ENCODE results near the gene FRMD3.

DNA sequence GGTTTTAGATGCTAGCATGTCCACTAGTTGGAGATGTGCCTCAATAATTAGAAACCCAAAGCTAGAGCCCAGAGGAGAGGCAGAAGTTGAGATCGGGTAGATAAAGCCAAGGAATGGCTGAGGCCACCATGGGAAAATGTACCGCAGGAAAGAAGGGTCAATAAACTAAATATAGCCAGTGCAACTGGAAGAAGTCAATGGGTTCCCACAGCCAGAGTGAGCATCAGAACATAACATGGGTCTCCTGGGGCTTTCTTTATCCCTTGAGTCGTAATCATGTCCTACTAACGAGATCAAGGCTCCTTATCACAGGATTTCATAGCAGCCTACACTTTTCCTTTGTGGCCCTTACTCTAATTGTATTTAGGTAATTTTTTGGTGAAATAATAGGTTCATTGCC, 61.7 kb downstream of the FRMD3 start:
- TF ChIP-seq, protein P1, sequence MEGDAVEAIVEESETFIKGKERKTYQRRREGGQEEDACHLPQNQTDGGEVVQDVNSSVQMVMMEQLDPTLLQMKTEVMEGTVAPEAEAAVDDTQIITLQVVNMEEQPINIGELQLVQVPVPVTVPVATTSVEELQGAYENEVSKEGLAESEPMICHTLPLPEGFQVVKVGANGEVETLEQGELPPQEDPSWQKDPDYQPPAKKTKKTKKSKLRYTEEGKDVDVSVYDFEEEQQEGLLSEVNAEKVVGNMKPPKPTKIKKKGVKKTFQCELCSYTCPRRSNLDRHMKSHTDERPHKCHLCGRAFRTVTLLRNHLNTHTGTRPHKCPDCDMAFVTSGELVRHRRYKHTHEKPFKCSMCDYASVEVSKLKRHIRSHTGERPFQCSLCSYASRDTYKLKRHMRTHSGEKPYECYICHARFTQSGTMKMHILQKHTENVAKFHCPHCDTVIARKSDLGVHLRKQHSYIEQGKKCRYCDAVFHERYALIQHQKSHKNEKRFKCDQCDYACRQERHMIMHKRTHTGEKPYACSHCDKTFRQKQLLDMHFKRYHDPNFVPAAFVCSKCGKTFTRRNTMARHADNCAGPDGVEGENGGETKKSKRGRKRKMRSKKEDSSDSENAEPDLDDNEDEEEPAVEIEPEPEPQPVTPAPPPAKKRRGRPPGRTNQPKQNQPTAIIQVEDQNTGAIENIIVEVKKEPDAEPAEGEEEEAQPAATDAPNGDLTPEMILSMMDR (IDR thresholded peaks at IDR 0.05; ENCODE audit: low read depth, low read length, missing input control), result no peak
- TF ChIP-seq FOXA1 (IDR thresholded peaks at IDR 0.05) (no peak), TAF1 (conservative IDR thresholded peaks at IDR 0.05) (no peak), FOXA2 (IDR thresholded peaks at IDR 0.05) (no peak), YY1 (IDR thresholded peaks at IDR 0.05) (no peak)
